Liver (tissue), 9 donors: ENCODE data around the gene DNAJC4. TPM values are rescaled to one million over a fixed set of nuclear protein-coding genes. Genes with fewer than 3 reads are reported as not detected.

Experiments used
- DNase-seq: peaks from one replicate; pipeline ENCODE4 v3.0.0-alpha.2; 2017; ENCODE audit warnings: low spot score
- H3K27ac ChIP-seq, 2 donors: one replicate each; pipeline ENCODE4 v1.7.0; 2013; ENCODE audit warnings: inconsistent platforms in 2 of 2, low read length in 2 of 2, control low read depth in 1 of 2, low read depth in 1 of 2, mild to moderate bottlenecking in 1 of 2
- H3K27me3 ChIP-seq, 4 donors: one replicate each; pipeline versions ENCODE4 v1.6.1 to v1.7.0; 2013; ENCODE audit warnings: low read length in 3 of 4, inconsistent platforms in 1 of 4, mild to moderate bottlenecking in 1 of 4, moderate library complexity in 1 of 4; ENCODE audit not compliant: control insufficient read depth in 4 of 4, insufficient read depth in 4 of 4
- H3K36me3 ChIP-seq, 4 donors: one replicate each; pipeline versions ENCODE4 v1.6.1 to v1.7.0; 2013; ENCODE audit warnings: low read length in 3 of 4, mild to moderate bottlenecking in 3 of 4, low read depth in 1 of 4, moderate library complexity in 1 of 4; ENCODE audit not compliant: control insufficient read depth in 4 of 4, insufficient read depth in 3 of 4
- H3K4me1 ChIP-seq, 4 donors: one replicate each; pipeline versions ENCODE4 v1.6.1 to v1.7.0; 2013; ENCODE audit warnings: low read length in 3 of 4, mild to moderate bottlenecking in 3 of 4, moderate library complexity in 1 of 4; ENCODE audit not compliant: control insufficient read depth in 4 of 4, insufficient read depth in 4 of 4
- H3K4me3 ChIP-seq, 3 donors: one replicate each; pipeline versions ENCODE4 v1.6.1 to v1.7.0; 2013; ENCODE audit warnings: low read length in 3 of 3, control low read depth in 1 of 3, low read depth in 1 of 3, mild to moderate bottlenecking in 1 of 3
- H3K9ac ChIP-seq, 2 donors: one replicate each; pipeline ENCODE4 v1.7.0; 2013; ENCODE audit warnings: low read length in 2 of 2, mild to moderate bottlenecking in 2 of 2, moderate library complexity in 2 of 2, control low read depth in 1 of 2, low read depth in 1 of 2
- H3K9me3 ChIP-seq, 4 donors: one replicate each; pipeline versions ENCODE4 v1.6.1 to v1.7.0; 2013; ENCODE audit warnings: low read length in 3 of 4; ENCODE audit not compliant: control insufficient read depth in 4 of 4
- EGR1 ChIP-seq, 2 donors: IDR thresholded peaks; 2 replicates each; pipeline ENCODE4 v1.6.1; 2016 to 2018; ENCODE audit warnings: antibody characterized with exemption in 2 of 2, low read depth in 2 of 2
- FOXA1 ChIP-seq: IDR thresholded peaks from 2 replicates; pipeline ENCODE4 v1.6.1; 2016; ENCODE audit warnings: antibody characterized with exemption
- FOXA2 ChIP-seq: IDR thresholded peaks from 2 replicates; pipeline ENCODE4 v1.6.1; 2016; ENCODE audit warnings: antibody characterized with exemption
- GABPA ChIP-seq, 2 donors: IDR thresholded peaks in 1 of 2; conservative IDR thresholded peaks in 1 of 2; 2 replicates each; pipeline ENCODE4 v1.6.1; 2016; ENCODE audit warnings: antibody characterized with exemption in 2 of 2, mild to moderate bottlenecking in 1 of 2, moderate library complexity in 1 of 2
- HNF4A ChIP-seq, 2 donors: conservative IDR thresholded peaks; 2 replicates each; pipeline ENCODE4 v1.6.1; 2016; ENCODE audit warnings: antibody characterized with exemption in 2 of 2, mild to moderate bottlenecking in 2 of 2
- HNF4G ChIP-seq: IDR thresholded peaks from 2 replicates; pipeline ENCODE4 v1.6.1; 2016; ENCODE audit warnings: antibody characterized with exemption
- JUND ChIP-seq, 2 donors: IDR thresholded peaks; 2 replicates each; pipeline ENCODE4 v1.6.1; 2016; ENCODE audit warnings: antibody characterized with exemption in 2 of 2
- NR2F2 ChIP-seq: IDR thresholded peaks from 2 replicates; pipeline ENCODE4 v1.6.1; 2016; ENCODE audit warnings: antibody characterized with exemption
- RAD21 ChIP-seq, 2 donors: IDR thresholded peaks; 2 replicates each; pipeline ENCODE4 v1.6.1; 2016; ENCODE audit warnings: antibody characterized with exemption in 2 of 2, mild to moderate bottlenecking in 2 of 2
- RXRA ChIP-seq, 2 donors: IDR thresholded peaks; 2 replicates each; pipeline ENCODE4 v1.6.1; 2017 to 2018; ENCODE audit warnings: antibody characterized with exemption in 2 of 2, mild to moderate bottlenecking in 1 of 2
- SP1 ChIP-seq: IDR thresholded peaks from 2 replicates; pipeline ENCODE4 v1.6.1; 2018; ENCODE audit warnings: antibody characterized with exemption, mild to moderate bottlenecking
- TAF1 ChIP-seq: conservative IDR thresholded peaks from 2 replicates; pipeline ENCODE4 v1.6.1; 2016; ENCODE audit warnings: antibody characterized with exemption, mild to moderate bottlenecking
- YY1 ChIP-seq: IDR thresholded peaks from 2 replicates; pipeline ENCODE4 v1.6.1; 2016; ENCODE audit warnings: antibody characterized with exemption, mild to moderate bottlenecking
- WGBS: extraction: QIAGEN DNeasy Blood & Tissue Kit; methylation state at CpG from one replicate; pipeline ENCODE4 v1.1.7; 2013; 5-methylcytosine and 5-hydroxymethylcytosine counted together
- polyA plus RNA-seq, 2 donors: library from polyadenylated mRNA; stranded (reverse) in 1 of 2; unstranded in 1 of 2; fragments of 200-250 nt in 1 of 2; fragments of >200 nt in 1 of 2; fragmentation: Nextera tagmentation in 1 of 2; extraction: Ambion mirVana in 1 of 2; gene quantifications; one replicate each; pipeline versions ENCODE4 v1.2.1 to v1.2.3, GENCODE V29; 2013 to 2015
- total RNA-seq, 2 donors: library from RNA; depleted of rRNA; stranded (reverse); fragments of >200 nt; gene quantifications; one replicate each; pipeline ENCODE4 v1.2.3, GENCODE V29; 2014
- TF ChIP-seq, protein P1 (sequence below): IDR thresholded peaks from 2 replicates; pipeline ENCODE4 v1.6.1; 2016; ENCODE audit warnings: antibody characterized with exemption
- TF ChIP-seq, protein P2 (sequence below): fragments of 150-350 bp; IDR thresholded peaks from 2 replicates; pipeline ENCODE4 v1.5.1; 2017; ENCODE audit warnings: improper control_type of control experiment, low read depth, low read length; ENCODE audit not compliant: missing input control
- TF ChIP-seq, protein P3 (sequence below): IDR thresholded peaks from 2 replicates; pipeline ENCODE4 v1.6.1; 2016; ENCODE audit warnings: antibody characterized with exemption, mild to moderate bottlenecking
- TF ChIP-seq, protein P4 (sequence below): IDR thresholded peaks from 2 replicates; pipeline ENCODE4 v1.6.1; 2016; ENCODE audit warnings: antibody characterized with exemption
- TF ChIP-seq, protein P5 (sequence below): IDR thresholded peaks from 2 replicates; pipeline ENCODE4 v1.6.1; 2016; ENCODE audit warnings: antibody characterized with exemption
- donor health status: healthy.
- donor health status: healthy.
- donor health status: healthy.
- donor health status: healthy.
- donor health status: healthy.

The DNAJC4 gene
- total and polyA plus RNA-seq, 4 donors, result 8.5 to 25.9 (median 23.5) TPM

DNA sequence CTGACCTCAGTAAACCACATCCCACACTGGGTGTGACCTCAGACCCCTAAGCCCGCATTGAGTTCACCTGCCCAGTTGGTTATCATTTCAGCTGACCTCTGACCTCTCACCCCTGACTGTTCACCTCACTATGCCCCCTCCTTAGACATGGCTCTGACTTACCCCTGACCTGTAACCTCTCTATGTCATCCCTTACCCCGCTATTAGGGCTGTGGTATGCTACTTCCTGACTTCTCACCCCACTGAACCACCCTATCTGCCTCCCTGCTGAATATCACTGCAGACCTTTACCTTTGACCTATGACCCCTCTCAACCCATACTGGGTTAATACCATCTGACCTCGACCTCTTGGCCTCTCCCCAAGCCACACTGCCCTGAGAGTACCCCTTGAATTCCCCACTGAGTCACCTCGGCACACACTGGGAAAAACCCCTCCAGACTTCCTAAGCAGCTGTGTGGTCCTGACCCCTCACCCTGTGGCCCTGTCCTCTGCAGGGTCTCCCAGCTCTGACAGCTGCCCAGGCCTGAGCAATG lies 29.3 kb downstream of the DNAJC4 start:
- peaks cover 0 to 14% (median 4%) of the 10 kb centered on the region in 4 donors for H3K36me3 ChIP-seq

DNA sequence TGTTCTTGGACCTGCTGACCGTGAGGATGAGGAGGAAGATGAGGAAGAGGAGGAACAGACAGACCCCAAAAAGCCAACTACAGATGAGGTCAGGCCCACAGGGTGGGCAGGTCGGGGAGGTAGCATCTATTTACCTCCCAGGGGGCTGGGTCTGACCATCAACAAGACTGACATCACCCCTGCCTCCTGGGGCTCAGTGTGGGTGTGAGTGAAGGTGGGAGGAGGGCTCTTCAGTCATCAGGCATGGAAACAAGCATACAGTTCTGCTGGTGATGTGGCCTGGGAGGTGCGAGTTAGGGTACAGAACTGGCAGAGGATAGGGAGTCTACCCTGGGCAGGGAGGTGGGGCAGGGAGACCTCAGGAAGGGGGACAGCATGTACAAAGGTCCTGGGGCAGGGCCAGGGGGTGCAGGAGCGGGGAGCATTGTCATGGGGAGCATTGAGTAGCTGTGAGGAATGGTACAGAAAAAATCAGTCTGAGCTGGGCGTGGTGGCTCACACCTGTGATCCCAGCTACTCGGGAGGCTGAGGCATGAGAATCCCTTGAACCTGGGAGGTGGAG lies 29.9 kb downstream of the DNAJC4 start:
- H3K27me3 ChIP-seq, result no peaks in the 10 kb centered on the region
- no peak for DNase-seq
- H3K9me3 ChIP-seq, result no peaks in the 10 kb centered on the region
- TF ChIP-seq EGR1 (IDR thresholded peaks at IDR 0.05; ENCODE audit: low read depth in 2 of 2), result no peak
- TF ChIP-seq GABPA (IDR thresholded peaks at IDR 0.05 in 1 of 2, conservative IDR thresholded peaks at IDR 0.05 in 1 of 2), result no peak
- TF ChIP-seq FOXA1, result no peak
- TF ChIP-seq, protein P1, sequence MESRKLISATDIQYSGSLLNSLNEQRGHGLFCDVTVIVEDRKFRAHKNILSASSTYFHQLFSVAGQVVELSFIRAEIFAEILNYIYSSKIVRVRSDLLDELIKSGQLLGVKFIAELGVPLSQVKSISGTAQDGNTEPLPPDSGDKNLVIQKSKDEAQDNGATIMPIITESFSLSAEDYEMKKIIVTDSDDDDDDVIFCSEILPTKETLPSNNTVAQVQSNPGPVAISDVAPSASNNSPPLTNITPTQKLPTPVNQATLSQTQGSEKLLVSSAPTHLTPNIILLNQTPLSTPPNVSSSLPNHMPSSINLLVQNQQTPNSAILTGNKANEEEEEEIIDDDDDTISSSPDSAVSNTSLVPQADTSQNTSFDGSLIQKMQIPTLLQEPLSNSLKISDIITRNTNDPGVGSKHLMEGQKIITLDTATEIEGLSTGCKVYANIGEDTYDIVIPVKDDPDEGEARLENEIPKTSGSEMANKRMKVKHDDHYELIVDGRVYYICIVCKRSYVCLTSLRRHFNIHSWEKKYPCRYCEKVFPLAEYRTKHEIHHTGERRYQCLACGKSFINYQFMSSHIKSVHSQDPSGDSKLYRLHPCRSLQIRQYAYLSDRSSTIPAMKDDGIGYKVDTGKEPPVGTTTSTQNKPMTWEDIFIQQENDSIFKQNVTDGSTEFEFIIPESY, result no peak
- TF ChIP-seq HNF4G, result no peak
- TF ChIP-seq, protein P2, sequence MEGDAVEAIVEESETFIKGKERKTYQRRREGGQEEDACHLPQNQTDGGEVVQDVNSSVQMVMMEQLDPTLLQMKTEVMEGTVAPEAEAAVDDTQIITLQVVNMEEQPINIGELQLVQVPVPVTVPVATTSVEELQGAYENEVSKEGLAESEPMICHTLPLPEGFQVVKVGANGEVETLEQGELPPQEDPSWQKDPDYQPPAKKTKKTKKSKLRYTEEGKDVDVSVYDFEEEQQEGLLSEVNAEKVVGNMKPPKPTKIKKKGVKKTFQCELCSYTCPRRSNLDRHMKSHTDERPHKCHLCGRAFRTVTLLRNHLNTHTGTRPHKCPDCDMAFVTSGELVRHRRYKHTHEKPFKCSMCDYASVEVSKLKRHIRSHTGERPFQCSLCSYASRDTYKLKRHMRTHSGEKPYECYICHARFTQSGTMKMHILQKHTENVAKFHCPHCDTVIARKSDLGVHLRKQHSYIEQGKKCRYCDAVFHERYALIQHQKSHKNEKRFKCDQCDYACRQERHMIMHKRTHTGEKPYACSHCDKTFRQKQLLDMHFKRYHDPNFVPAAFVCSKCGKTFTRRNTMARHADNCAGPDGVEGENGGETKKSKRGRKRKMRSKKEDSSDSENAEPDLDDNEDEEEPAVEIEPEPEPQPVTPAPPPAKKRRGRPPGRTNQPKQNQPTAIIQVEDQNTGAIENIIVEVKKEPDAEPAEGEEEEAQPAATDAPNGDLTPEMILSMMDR, result no peak
- TF ChIP-seq TAF1, result no peak
- no peak for TF ChIP-seq SP1
- TF ChIP-seq RXRA (IDR thresholded peaks at IDR 0.05), result no peak
- no peak overlapping the region for H3K4me3 ChIP-seq
- H3K9ac ChIP-seq, result no peak overlapping the region
- WGBS, result 93% methylated on average over 6 of the region's 6 CpGs
- H3K4me1 ChIP-seq, result no peaks in the 10 kb centered on the region
- peaks cover 0 to 14% (median 4%) of the 10 kb centered on the region in 4 donors for H3K36me3 ChIP-seq
- no peak overlapping the region for H3K27ac ChIP-seq

More for the DNA sequence above, 29.3 kb downstream of the DNAJC4 start:
- H3K27ac ChIP-seq, result no peak overlapping the region
- no peak overlapping the region for H3K4me3 ChIP-seq
- no peak overlapping the region for H3K9ac ChIP-seq
- 77% methylated on average over 4 of the region's 4 CpGs for WGBS
- TF ChIP-seq NR2F2, result peak; percentile 86
- TF ChIP-seq TAF1, result no peak
- no peaks in the 10 kb centered on the region for H3K9me3 ChIP-seq
- no peaks in the 10 kb centered on the region for H3K27me3 ChIP-seq
- no peaks in the 10 kb centered on the region for H3K4me1 ChIP-seq
- no peak for DNase-seq

DNA sequence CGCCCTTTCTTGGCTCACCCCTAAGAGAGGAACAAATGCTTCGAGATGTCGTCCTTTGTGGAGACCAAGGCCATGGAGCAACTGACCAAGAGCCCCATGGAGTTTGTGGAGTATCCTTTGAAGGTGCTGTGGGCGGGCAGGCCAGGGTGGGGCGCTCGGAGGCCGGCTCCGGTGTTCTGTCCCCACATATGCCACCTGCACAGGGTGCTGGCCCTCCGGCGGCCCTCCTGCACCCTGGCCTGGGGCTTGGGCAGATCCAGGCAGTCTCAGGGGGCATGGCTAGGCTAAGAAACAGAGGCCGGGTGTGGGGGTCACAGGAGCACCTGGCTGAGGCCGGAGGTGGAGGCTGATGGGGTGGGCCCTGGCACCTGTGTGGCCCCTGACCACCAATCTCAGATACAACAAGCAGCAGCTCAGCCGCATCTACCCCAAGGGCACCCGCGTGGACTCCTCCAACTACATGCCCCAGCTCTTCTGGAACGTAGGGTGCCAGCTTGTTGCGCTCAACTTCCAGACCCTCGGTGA lies 31.3 kb downstream of the DNAJC4 start:
- Histone ChIP-seq H3K9me3 (no peaks in the 10 kb centered on the region), H3K9ac (no peak overlapping the region), H3K4me3 (no peak overlapping the region), H3K27ac (no peak overlapping the region), H3K36me3 (peaks cover 0 to 13% (median 3%) of the 10 kb centered on the region in 4 donors), H3K4me1 (no peaks in the 10 kb centered on the region), H3K27me3 (no peaks in the 10 kb centered on the region)
- WGBS, result 96% methylated on average over 18 of the region's 18 CpGs
- no peak for DNase-seq
- TF ChIP-seq, protein P3, sequence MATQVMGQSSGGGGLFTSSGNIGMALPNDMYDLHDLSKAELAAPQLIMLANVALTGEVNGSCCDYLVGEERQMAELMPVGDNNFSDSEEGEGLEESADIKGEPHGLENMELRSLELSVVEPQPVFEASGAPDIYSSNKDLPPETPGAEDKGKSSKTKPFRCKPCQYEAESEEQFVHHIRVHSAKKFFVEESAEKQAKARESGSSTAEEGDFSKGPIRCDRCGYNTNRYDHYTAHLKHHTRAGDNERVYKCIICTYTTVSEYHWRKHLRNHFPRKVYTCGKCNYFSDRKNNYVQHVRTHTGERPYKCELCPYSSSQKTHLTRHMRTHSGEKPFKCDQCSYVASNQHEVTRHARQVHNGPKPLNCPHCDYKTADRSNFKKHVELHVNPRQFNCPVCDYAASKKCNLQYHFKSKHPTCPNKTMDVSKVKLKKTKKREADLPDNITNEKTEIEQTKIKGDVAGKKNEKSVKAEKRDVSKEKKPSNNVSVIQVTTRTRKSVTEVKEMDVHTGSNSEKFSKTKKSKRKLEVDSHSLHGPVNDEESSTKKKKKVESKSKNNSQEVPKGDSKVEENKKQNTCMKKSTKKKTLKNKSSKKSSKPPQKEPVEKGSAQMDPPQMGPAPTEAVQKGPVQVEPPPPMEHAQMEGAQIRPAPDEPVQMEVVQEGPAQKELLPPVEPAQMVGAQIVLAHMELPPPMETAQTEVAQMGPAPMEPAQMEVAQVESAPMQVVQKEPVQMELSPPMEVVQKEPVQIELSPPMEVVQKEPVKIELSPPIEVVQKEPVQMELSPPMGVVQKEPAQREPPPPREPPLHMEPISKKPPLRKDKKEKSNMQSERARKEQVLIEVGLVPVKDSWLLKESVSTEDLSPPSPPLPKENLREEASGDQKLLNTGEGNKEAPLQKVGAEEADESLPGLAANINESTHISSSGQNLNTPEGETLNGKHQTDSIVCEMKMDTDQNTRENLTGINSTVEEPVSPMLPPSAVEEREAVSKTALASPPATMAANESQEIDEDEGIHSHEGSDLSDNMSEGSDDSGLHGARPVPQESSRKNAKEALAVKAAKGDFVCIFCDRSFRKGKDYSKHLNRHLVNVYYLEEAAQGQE, result no peak
- TF ChIP-seq EGR1 (IDR thresholded peaks at IDR 0.05; ENCODE audit: low read depth in 2 of 2) (no peak), SP1 (no peak), YY1 (no peak), HNF4A (conservative IDR thresholded peaks at IDR 0.05) (no peak), NR2F2 (no peak), RAD21 (IDR thresholded peaks at IDR 0.05) (no peak), RXRA (IDR thresholded peaks at IDR 0.05) (no peak), TAF1 (no peak), JUND (IDR thresholded peaks at IDR 0.05) (no peak), FOXA2 (no peak)
- TF ChIP-seq, protein P4, sequence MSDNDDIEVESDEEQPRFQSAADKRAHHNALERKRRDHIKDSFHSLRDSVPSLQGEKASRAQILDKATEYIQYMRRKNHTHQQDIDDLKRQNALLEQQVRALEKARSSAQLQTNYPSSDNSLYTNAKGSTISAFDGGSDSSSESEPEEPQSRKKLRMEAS, result no peak
- TF ChIP-seq, protein P5, sequence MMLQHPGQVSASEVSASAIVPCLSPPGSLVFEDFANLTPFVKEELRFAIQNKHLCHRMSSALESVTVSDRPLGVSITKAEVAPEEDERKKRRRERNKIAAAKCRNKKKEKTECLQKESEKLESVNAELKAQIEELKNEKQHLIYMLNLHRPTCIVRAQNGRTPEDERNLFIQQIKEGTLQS, result no peak
